GM18499 (cell line): Measurements from ENCODE around the gene DHRS1.

Experiments used
- ATAC-seq: cut with Tn5 transposase; IDR thresholded peaks from one replicate; pipeline ENCODE4 v1.9.1; 2021; ENCODE audit warnings: moderate number of reproducible peaks; ENCODE audit not compliant: insufficient read depth, unreplicated experiment

DHRS1 gene

GRCh38 chr14:24269368-24269767 lies 30.2 kb downstream of the DHRS1 start:
- ATAC-seq: no peak

DNA sequence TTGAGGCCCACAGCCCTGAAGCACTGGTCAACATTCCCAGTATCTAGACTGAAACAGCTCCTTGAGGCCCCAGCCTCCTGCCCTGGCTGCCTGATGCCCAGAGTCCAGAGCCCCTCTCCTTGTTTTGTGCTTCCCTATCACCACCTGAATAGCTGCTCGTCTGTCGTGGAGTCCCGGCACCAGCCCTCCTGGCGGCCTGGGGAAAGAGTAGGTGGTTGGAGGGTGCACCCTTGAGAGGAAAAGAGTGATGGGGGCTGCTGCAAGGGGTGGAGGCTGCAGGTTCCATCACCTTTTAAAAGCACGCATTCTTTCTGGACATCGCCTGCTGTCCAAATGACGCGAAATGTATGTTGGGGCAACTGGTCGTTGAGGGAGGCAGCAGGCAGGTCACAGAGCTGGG lies 31.4 kb downstream of the DHRS1 start:
- no peak for ATAC-seq

DNA sequence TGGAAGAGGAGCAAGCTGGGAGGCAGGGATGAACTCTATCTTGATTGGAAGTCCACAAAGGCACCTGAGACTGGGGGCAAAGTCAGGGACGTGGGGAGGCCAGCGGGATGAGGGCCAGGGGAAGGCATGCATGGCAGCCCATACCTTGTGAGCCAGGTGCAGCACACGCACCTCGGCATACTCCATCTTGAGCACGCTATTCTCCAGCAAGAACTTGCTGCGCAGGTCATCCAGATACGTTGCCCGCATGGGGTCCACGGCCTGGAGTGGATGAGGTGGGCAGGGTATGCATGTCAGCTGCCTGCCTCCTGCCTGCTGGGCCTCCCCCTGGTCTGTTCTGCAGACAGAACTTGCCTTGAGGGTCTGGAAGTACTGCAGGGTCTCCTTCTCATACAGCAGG lies 32.1 kb downstream of the DHRS1 start:
- ATAC-seq: no peak

- ATAC-seq: no peak
Observed at GRCh38 chr14:24266344-24267244, 33.0 kb downstream of the DHRS1 start.

DNA sequence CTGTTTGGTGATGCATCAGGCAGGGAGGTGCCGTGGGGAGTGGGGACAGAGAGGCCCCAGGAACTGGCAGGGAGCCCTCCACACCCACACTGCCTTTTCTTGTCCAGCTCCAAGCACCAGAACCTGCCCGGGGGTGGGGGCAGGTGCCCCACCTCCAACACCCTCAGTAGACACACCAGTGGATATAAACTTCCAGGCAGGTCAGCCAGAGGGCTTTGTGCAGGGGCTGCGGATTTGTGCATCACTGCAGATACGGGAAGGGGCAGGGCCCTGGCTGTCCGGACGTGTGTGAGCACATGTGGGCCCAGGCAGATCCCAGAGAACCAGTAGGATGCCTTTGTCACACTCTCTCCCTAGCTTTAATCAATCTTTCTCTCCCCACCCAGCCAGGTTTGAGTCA lies 35.3 kb downstream of the DHRS1 start:
- no peak for ATAC-seq

- ATAC-seq: no peak
Observed at GRCh38 chr14:24263848-24264247, 35.7 kb downstream of the DHRS1 start.

- no peak for ATAC-seq
Observed at GRCh38 chr14:24262821-24263733, 36.5 kb downstream of the DHRS1 start, which contains the start of gene TGM1. Gene TGM1, minus strand, starts transcription at chr14:24263177. Its CDS starts 825 bp downstream, at chr14:24262352.

DNA sequence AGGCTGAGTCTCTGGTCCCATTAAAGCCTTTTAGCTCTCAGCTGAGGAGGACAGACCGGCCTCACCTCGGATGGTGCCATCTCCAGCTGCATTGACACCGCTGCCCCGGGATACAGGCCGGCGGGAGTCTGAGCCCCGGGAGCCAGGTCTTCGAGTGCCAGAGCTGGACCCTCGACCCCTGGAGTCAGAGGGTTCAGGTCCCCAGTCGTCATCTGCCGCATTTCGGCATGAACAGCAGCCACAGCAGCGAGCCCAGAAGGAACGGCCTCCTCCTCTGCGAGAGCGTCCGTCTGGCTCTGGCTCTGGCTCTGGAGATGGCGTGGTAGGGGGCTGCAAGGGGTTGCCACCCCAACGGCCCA lies 37.6 kb downstream of the DHRS1 start:
- no peak for ATAC-seq

- ATAC-seq: no peak
Observed at GRCh38 chr14:24261256-24261968, 38.2 kb downstream of the DHRS1 start.

DNA sequence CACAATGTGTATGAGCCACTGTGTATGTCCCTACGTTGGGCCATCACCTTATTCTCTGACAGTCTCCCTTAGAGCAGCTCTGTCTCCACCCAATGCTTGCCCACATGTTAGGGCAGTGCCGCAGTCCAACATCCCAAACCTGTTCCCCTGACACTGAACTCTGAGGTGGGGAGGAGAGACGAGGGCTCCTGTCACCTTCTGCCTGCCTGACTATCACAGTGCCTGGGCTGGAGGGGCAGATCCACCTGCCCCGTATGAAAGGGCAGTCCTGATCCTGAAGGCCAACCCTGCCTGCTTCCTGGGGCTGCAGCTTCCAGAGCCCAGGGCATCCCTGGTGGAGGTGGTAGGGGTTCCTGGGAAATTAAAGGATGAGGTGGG lies 38.8 kb downstream of the DHRS1 start:
- ATAC-seq: no peak

DNA sequence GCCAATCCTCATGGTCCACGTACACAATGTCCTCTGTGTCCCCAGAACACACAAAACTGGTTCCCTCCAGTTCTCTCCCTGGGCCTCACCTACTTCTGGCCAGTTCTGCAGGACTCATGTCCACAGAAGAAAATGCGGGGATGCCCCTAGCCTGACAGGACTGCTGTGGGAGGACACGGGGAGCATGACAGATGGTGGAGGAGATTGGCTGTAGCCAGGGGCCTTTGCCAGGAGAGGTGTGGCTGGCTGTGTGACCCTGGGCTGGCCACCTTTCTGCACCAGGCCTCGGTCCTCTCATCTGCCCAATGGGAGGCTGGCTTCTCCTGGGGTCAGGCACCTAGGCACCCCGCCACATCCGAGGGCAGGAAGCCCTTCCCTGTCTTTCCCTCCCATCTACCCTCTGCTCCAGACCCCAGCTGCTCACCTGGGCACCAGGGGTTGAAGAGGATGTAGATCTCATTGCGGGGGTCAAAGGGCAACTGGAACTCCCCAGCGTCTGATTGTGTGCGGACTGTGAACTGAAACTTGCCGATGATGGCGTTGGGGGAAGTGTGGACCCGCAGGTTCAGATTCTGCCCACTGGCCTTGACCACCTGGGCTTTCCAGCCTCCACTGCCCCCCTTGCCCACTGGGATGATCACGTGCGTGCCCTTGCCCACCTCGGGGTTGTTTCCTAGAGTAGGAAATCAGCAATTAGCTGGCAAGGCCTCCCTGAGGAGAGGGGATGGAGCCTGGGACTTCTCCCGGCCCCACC lies 39.4 kb downstream of the DHRS1 start:
- no peak for ATAC-seq

DNA sequence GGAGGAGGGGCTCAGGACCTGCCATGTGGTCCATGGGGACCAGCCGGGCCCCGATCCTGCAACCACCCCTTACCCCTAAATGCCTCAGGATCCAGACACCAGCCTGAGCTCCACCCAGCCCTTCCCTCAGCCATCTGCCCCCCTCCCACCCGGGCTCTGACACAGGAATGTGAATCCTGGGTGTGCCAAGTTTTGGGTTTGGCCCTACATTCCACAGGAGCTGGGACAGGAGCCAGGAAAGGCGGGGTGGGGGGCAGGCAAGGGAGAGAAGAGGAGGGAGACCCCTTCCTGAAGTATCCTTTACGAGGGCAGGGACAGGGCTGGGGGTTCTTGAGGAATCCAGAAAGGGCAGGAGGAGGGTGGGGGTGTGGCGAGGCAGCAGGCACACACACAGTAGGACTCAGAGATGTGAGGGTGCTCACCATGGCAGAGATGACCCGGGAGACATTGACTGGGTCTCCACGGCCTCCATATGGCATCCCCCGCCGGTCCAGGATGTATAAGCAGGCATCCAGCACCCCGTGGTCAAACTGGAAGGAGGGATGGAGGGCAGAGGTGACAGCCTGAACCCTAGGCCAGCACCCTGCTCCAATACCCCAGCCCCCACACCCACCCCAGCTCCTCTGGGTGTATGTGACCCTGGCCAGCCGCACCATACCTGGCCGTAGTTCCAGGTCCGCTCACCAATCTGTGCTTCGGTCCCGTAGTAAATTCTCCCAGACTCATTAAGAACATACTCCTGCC lies 40.1 kb downstream of the DHRS1 start:
- ATAC-seq: no peak

DNA sequence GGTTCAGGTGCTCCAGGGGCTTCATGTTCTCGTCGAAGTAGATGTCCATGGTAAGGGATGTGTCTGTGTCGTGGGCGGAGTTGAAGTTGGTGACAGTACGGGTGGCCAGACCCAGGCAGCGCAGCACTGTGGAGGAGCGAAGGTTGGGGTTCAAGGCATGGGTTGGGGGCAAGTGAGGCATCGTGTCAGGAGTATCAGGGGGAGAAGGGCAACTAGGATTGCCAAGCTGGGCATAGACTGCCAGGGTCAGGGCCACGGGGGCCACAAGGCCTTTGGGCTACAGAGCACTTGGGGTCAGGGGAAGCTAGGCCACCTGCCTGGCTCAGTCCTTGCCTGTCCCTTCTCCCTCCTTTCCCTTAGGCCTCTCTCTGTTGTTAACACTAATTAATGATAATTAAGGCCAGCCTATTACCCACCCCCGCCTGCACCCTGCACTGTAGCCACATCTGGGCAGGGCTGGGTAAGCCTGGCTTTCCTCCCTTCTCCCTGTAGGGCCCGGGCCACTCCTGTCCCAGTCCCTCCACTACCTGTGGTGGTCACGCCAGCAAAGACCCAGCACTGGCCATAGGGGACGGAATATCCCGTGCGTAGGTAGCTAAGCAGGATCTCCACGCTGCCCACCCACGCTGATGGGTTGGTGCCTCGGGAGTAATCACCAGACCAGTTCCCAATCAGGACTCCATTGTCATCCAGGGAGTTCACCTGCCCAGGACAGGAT lies 40.9 kb downstream of the DHRS1 start:
- no peak for ATAC-seq

DNA sequence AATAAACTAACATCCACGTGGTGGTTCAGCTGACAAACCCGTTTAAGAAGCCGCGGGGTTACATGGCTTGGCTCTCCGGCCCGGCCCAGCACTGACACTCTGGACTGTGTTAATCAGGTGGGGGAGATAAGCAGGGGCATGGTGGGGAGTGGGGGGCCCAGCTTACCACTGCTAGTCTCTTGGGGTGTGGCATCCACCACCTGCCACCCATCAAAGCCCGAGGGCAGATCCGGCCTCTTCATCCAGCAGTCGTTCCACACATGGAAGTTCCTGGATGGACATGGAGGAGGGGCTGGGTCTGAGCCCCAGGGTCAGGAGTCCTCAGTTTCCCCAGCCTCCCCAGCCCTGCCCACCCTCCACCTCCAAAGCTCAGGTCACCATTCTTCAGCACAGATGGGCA lies 41.5 kb downstream of the DHRS1 start:
- no peak for ATAC-seq

DNA sequence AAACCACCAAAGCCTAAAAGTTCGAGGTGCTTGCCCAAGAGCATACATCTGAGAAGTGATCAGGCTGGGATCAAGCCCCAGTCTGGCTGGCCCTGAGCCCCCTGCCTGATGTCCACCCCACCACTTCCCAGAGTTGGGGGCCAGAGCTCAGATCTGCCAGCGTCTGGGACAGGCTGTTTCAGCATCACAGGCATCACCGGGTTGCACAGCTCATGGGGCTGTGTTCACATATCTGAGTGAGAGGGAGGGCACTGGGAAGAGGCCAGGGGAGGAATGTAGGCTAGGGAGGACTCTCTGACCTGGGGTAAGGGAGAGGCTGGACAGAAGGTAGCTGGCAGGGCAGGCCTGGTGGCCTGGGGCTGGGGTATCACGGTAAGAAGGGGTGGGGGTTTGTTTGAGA lies 42.6 kb downstream of the DHRS1 start:
- no peak for ATAC-seq

- no peak for ATAC-seq
Observed at GRCh38 chr14:24255931-24256711, 43.5 kb downstream of the DHRS1 start.

GRCh38 chr14:24255438-24255837 lies 44.1 kb downstream of the DHRS1 start:
- ATAC-seq: no peak
